Fibroblast of lung (primary cell): ENCODE data around the gene DENND5B. TPM values are rescaled to one million over a fixed set of nuclear protein-coding genes. Genes with fewer than 3 reads are reported as not detected.

ENCODE experiments used
- DNase-seq, 2 donors: peaks; one replicate each; pipeline versions ENCODE4 v3.0.0 to v3.0.0-alpha.2; 2010; ENCODE audit warnings: low read depth in 2 of 2
- H2AFZ ChIP-seq: 2 replicates; pipeline ENCODE4 v1.5.1; 2012; ENCODE audit warnings: low read length, control low read depth, inconsistent platforms
- H3K27ac ChIP-seq: 2 replicates; pipeline ENCODE4 v1.5.1; 2011; ENCODE audit warnings: low read length, control low read depth; ENCODE audit not compliant: insufficient read depth
- H3K27me3 ChIP-seq: 2 replicates; pipeline ENCODE4 v1.5.1; 2011; ENCODE audit warnings: mild to moderate bottlenecking, low read length; ENCODE audit not compliant: control insufficient read depth, insufficient read depth
- H3K36me3 ChIP-seq: 2 replicates; pipeline ENCODE4 v1.5.1; 2011; ENCODE audit warnings: low read length; ENCODE audit not compliant: control insufficient read depth, insufficient read depth
- H3K4me1 ChIP-seq: 2 replicates; pipeline ENCODE4 v1.5.1; 2011; ENCODE audit warnings: low read length; ENCODE audit not compliant: control insufficient read depth, insufficient read depth; ENCODE audit errors: extremely low read depth
- H3K4me2 ChIP-seq: 2 replicates; pipeline ENCODE4 v1.5.1; 2011; ENCODE audit warnings: low read length, control low read depth; ENCODE audit not compliant: insufficient read depth; ENCODE audit errors: extremely low read depth
- H3K4me3 ChIP-seq, 4 experiments: fragments of 200-600 bp in 1 of 4; sonication (generic) in 1 of 4; replicated peaks in 1 of 4; 2 replicates each; pipeline ENCODE4 v1.5.1; 2011 to 2016; ENCODE audit warnings: low read length in 4 of 4, low read depth in 3 of 4, mild to moderate bottlenecking in 3 of 4, control low read depth in 2 of 4, inconsistent platforms in 1 of 4, mixed read lengths in 1 of 4; ENCODE audit not compliant: insufficient read depth in 1 of 4; ENCODE audit errors: control extremely low read depth in 1 of 4
- H3K79me2 ChIP-seq: 2 replicates; pipeline ENCODE4 v1.5.1; 2012; ENCODE audit warnings: mild to moderate bottlenecking, low read length, inconsistent platforms; ENCODE audit not compliant: control insufficient read depth, insufficient read depth
- H3K9ac ChIP-seq: 2 replicates; pipeline ENCODE4 v1.5.1; 2011; ENCODE audit warnings: mild to moderate bottlenecking, low read length, control low read depth; ENCODE audit not compliant: insufficient read depth
- H3K9me3 ChIP-seq: 2 replicates; pipeline ENCODE4 v1.5.1; 2012; ENCODE audit warnings: low read depth, low read length; ENCODE audit not compliant: control insufficient read depth, insufficient read depth
- H4K20me1 ChIP-seq: 2 replicates; pipeline ENCODE4 v1.5.1; 2011; ENCODE audit warnings: low read length; ENCODE audit not compliant: control insufficient read depth, insufficient read depth; ENCODE audit errors: extremely low read depth
- EZH2 ChIP-seq: IDR thresholded peaks from 2 replicates; pipeline ENCODE4 v1.5.1; 2012; ENCODE audit warnings: low read length, control low read depth, mild to moderate bottlenecking; ENCODE audit errors: missing control alignments
- polyA plus RNA-seq, 2 donors: library from polyadenylated mRNA; depleted of rRNA in 1 of 2; stranded (reverse) in 1 of 2; unstranded in 1 of 2; fragments of >200 nt; gene quantifications; 2 replicates each; pipeline ENCODE4 v1.2.1, GENCODE V29; 2011 to 2012; ENCODE audit warnings: missing spikeins in 1 of 2
- total RNA-seq: library from RNA; depleted of rRNA; stranded (reverse); fragments of >200 nt; gene quantifications from 2 replicates; pipeline ENCODE4 v1.2.1, GENCODE V29; 2014
- TF ChIP-seq, protein P1 (sequence below), 2 donors: IDR thresholded peaks in 1 of 2; conservative IDR thresholded peaks in 1 of 2; 1 replicate in 1 of 2; 2 replicates in 1 of 2; pipeline ENCODE4 v1.5.1; 2011 to 2012; ENCODE audit warnings: low read length in 2 of 2, control low read depth in 1 of 2, inconsistent platforms in 1 of 2, low read depth in 1 of 2, mild to moderate bottlenecking in 1 of 2

The DENND5B gene
- total and polyA plus RNA-seq, 2 donors (not counting 1 experiment from before 2014, with no cell fraction given), result 5.3 to 6.9 TPM

DNA sequence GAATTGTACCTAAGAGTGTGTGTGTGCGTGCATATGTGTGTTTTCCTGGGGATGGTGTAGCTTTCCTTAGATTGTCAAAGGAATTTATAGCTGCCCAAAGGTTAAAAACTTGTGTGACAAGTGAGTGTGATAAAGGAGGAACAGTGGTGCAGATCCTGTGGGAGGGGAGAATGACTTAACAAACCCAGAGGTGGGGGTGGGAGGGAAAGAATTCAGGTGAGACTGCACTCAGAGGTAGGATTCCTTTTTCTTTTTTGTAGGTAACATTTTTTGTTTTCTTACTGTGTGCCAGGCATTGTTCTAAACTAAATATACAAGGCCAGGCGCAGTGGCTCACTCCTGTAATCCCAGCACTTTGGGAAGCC is 219.7 kb downstream of the DENND5B start:
- DNase-seq, result no peak
- Histone ChIP-seq H2AFZ (no peak overlapping the region), H3K9me3 (no peaks in the 10 kb centered on the region), H3K27ac (no peak overlapping the region), H3K4me1 (no peaks in the 10 kb centered on the region), H3K9ac (no peak overlapping the region), H3K4me3 (no peak overlapping the region), H3K27me3 (no peaks in the 10 kb centered on the region), H4K20me1 (no peaks in the 10 kb centered on the region), H3K79me2 (no peaks in the 10 kb centered on the region), H3K4me2 (no peak overlapping the region), H3K36me3 (no peaks in the 10 kb centered on the region)
- TF ChIP-seq, protein P1, sequence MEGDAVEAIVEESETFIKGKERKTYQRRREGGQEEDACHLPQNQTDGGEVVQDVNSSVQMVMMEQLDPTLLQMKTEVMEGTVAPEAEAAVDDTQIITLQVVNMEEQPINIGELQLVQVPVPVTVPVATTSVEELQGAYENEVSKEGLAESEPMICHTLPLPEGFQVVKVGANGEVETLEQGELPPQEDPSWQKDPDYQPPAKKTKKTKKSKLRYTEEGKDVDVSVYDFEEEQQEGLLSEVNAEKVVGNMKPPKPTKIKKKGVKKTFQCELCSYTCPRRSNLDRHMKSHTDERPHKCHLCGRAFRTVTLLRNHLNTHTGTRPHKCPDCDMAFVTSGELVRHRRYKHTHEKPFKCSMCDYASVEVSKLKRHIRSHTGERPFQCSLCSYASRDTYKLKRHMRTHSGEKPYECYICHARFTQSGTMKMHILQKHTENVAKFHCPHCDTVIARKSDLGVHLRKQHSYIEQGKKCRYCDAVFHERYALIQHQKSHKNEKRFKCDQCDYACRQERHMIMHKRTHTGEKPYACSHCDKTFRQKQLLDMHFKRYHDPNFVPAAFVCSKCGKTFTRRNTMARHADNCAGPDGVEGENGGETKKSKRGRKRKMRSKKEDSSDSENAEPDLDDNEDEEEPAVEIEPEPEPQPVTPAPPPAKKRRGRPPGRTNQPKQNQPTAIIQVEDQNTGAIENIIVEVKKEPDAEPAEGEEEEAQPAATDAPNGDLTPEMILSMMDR (conservative IDR thresholded peaks at IDR 0.05 in 1 of 2, IDR thresholded peaks at IDR 0.05 in 1 of 2; ENCODE audit: low read depth in 1 of 2, low read length in 2 of 2), result no peak
- TF ChIP-seq EZH2, result no peak

GRCh38 chr12:31370531-31371255 is 220.2 kb downstream of the DENND5B start:
- Histone ChIP-seq H3K79me2 (no peaks in the 10 kb centered on the region), H3K36me3 (no peaks in the 10 kb centered on the region), H3K27ac (no peak overlapping the region), H3K4me3 (peak overlapping the region in 1 of 4 experiments; percentile 32), H3K4me2 (no peak overlapping the region), H2AFZ (peak overlapping the region; percentile 88), H3K9ac (no peak overlapping the region), H4K20me1 (no peaks in the 10 kb centered on the region), H3K4me1 (no peaks in the 10 kb centered on the region), H3K9me3 (no peaks in the 10 kb centered on the region), H3K27me3 (no peaks in the 10 kb centered on the region)
- peak in 1 of 2 donors; percentile 19 for DNase-seq
- TF ChIP-seq EZH2, result no peak
- TF ChIP-seq, protein P1 (conservative IDR thresholded peaks at IDR 0.05 in 1 of 2, IDR thresholded peaks at IDR 0.05 in 1 of 2; ENCODE audit: low read depth in 1 of 2, low read length in 2 of 2), result no peak

GRCh38 chr12:31369712-31370521 is 221.0 kb downstream of the DENND5B start:
- no peak overlapping the region for H3K27ac ChIP-seq
- no peaks in the 10 kb centered on the region for H3K27me3 ChIP-seq
- no peaks in the 10 kb centered on the region for H3K4me1 ChIP-seq
- H3K9ac ChIP-seq, result no peak overlapping the region
- no peaks in the 10 kb centered on the region for H3K79me2 ChIP-seq
- H4K20me1 ChIP-seq, result no peaks in the 10 kb centered on the region
- no peaks in the 10 kb centered on the region for H3K36me3 ChIP-seq
- DNase-seq, result peak; percentile 43 to 69
- peak overlapping the region in 2 of 4 experiments; percentile 9 to 32 for H3K4me3 ChIP-seq
- H3K4me2 ChIP-seq, result no peak overlapping the region
- no peak for TF ChIP-seq EZH2
- TF ChIP-seq, protein P1 (conservative IDR thresholded peaks at IDR 0.05 in 1 of 2, IDR thresholded peaks at IDR 0.05 in 1 of 2; ENCODE audit: low read depth in 1 of 2, low read length in 2 of 2), result no peak
- no peaks in the 10 kb centered on the region for H3K9me3 ChIP-seq
- H2AFZ ChIP-seq, result peak overlapping the region; percentile 88
